RWPE2 (cell line): Measurements from ENCODE around the gene KIRREL2.

Experiments
- ATAC-seq: fragments of 200-7000 bp; cut with Tn5 transposase; 3 replicates; pipeline ENCODE4 v1.9.1; 2021; ENCODE audit warnings: low read depth
- DNase-seq: peaks from one replicate; pipeline ENCODE4 v3.0.0-alpha.2; 2020; ENCODE audit warnings: low spot score
- H3K27ac ChIP-seq: fragments of 450-650 bp; 2 replicates; pipeline ENCODE4 v1.5.1; 2017; ENCODE audit warnings: mild to moderate bottlenecking; ENCODE audit not compliant: poor library complexity, severe bottlenecking
- H3K27me3 ChIP-seq: fragments of 250-450 bp; sonication (Bioruptor Pico); 2 replicates; pipeline ENCODE4 v1.5.1; 2021; ENCODE audit warnings: mild to moderate bottlenecking, moderate library complexity; ENCODE audit not compliant: insufficient read depth, poor library complexity, severe bottlenecking
- H3K36me3 ChIP-seq: fragments of 250-450 bp; sonication (Bioruptor Pico); 2 replicates; pipeline ENCODE4 v1.5.1; 2020; ENCODE audit warnings: low read depth, mild to moderate bottlenecking, moderate library complexity
- H3K4me1 ChIP-seq: fragments of 250-450 bp; sonication (Bioruptor Pico); 2 replicates; pipeline ENCODE4 v1.5.1; 2021; ENCODE audit warnings: mild to moderate bottlenecking, moderate library complexity; ENCODE audit not compliant: insufficient read depth, poor library complexity, severe bottlenecking
- H3K4me3 ChIP-seq: fragments of 250-450 bp; sonication (Bioruptor Pico); 2 replicates; pipeline ENCODE4 v1.5.1; 2021; ENCODE audit warnings: mild to moderate bottlenecking, moderate library complexity; ENCODE audit not compliant: severe bottlenecking
- H3K9me3 ChIP-seq: fragments of 250-450 bp; sonication (Bioruptor Pico); 2 replicates; pipeline ENCODE4 v1.5.1; 2021; ENCODE audit warnings: mild to moderate bottlenecking, moderate library complexity; ENCODE audit not compliant: severe bottlenecking
- CTCF ChIP-seq: fragments of 450-650 bp; IDR thresholded peaks from one replicate; pipeline ENCODE4 v1.5.1; 2017; ENCODE audit warnings: mild to moderate bottlenecking, moderate library complexity; ENCODE audit not compliant: poor library complexity, severe bottlenecking

Gene KIRREL2

GRCh38 chr19:35848919-35849505, 7.7 kb upstream of the KIRREL2 start:
- Histone ChIP-seq H3K4me3 (no peak overlapping the region), H3K27me3 (peaks cover 28% of the 10 kb centered on the region), H3K4me1 (no peaks in the 10 kb centered on the region), H3K36me3 (no peaks in the 10 kb centered on the region), H3K27ac (no peak overlapping the region), H3K9me3 (no peaks in the 10 kb centered on the region)
- DNase-seq = no peak
- no peak for ATAC-seq
- no peak for TF ChIP-seq CTCF

DNA sequence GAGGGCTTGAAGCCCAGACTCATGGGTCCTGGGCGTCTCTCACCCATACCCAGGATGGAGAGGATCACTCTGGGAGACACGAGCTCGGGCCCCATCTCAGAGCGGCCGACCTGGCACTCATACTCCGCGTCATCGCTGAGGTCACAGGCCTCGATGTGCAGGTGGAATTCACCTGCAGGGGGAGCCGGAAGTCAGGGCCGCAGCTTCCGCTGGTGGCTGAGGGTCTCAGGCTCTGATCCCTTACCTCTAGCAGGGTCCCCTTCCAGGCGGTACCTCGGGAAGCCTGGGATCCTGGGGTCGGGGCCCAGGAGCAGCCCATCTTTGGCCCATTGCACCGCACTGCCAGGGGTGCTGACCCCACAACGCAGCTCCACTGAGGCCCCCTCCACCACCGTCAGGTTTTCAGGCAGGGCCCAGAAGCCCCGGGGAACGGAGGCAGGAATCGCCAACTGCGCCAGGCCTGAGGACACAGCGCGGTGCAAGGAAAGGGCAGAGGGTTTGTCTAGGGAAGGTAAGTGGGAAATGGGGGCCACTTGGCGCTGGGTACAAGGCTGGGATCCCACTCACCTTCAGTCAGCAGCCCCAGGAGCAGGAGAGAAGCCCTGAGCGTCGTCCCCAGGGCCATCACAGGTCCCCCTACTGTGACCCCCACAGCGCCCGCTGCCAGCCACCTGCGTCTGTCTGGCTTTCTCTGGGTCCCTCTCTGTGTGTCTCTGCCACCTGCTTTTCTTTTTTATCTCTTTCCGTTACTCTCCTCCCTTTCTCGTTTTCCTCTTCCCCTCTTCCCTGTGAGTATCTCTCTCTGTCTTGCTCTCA, 5.3 kb upstream of the KIRREL2 start:
- H3K27ac ChIP-seq = no peak overlapping the region
- no peaks in the 10 kb centered on the region for H3K4me1 ChIP-seq
- DNase-seq (no peak), ATAC-seq (no peak)
- H3K9me3 ChIP-seq = no peaks in the 10 kb centered on the region
- no peak for TF ChIP-seq CTCF
- H3K36me3 ChIP-seq = no peaks in the 10 kb centered on the region
- peaks cover 16% of the 10 kb centered on the region for H3K27me3 ChIP-seq
- H3K4me3 ChIP-seq = no peak overlapping the region

GRCh38 chr19:35852029-35852780, 4.5 kb upstream of the KIRREL2 start, which contains the start of gene NPHS1:
NPHS1 (minus strand) TSS chr19:35852504; CDS start chr19:35851837, 667 bp downstream.
- no peak for ATAC-seq
- Histone ChIP-seq H3K4me1 (no peaks in the 10 kb centered on the region), H3K27ac (no peak within 1 kb of the TSS), H3K9me3 (no peaks in the 10 kb centered on the region), H3K4me3 (no peak within 1 kb of the TSS), H3K36me3 (no peaks in the 10 kb centered on the region), H3K27me3 (peaks cover 16% of the 10 kb centered on the region)
- DNase-seq = no peak
- no peak for TF ChIP-seq CTCF

DNA sequence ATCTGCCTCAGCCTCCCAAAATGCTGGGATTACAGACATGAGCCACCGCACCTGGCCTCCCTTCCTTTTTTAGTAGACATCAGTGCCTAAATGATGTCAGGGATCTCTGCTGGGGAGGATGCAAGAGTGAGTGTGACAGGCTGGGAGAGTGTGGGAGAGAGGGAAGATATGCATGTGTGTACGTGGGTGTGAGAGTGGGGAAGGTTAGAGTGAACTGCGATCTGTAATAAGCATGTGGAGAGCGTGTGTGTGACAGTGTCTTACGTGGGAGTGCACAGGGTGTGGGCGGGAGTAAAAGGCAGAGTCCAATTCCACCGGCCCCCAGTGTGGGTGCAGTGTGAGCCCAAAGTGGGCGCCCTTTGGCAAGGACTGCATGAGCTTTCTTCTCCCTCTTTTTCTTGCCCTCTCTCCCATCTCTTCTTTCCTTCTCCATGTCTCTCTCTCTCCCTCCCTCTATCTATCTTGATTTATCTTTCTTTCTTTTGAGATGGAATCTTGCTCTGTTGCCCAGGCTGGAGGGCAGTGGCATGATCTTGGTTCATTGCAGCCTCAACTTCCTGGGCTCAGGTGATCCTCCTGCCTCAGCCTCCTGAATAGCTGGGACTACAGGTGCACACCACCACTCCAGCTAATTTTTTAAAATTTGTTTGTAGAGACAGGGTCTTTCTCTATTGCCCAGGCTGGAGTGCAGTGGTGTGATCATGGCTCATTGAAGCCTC, 3.5 kb upstream of the KIRREL2 start:
- Histone ChIP-seq H3K27me3 (peaks cover 16% of the 10 kb centered on the region), H3K4me1 (no peaks in the 10 kb centered on the region), H3K9me3 (no peaks in the 10 kb centered on the region), H3K36me3 (no peaks in the 10 kb centered on the region), H3K4me3 (no peak overlapping the region), H3K27ac (no peak overlapping the region)
- DNase-seq = no peak
- no peak for ATAC-seq
- TF ChIP-seq CTCF = no peak
